Dedifferentiated amniotic fluid mesenchymal stem cell (primary cell): Measurements from ENCODE around the gene JAK3.
"Not testable (repeated sequence)": the region's sequence is repeated elsewhere in the genome, so short reads cannot be mapped to it uniquely, and the experiment has no call there.

Source experiments
- DNase-seq: peaks from one replicate; pipeline ENCODE4 v3.0.0-alpha.2; 2016; ENCODE audit errors: extremely low spot score

The JAK3 gene

DNA sequence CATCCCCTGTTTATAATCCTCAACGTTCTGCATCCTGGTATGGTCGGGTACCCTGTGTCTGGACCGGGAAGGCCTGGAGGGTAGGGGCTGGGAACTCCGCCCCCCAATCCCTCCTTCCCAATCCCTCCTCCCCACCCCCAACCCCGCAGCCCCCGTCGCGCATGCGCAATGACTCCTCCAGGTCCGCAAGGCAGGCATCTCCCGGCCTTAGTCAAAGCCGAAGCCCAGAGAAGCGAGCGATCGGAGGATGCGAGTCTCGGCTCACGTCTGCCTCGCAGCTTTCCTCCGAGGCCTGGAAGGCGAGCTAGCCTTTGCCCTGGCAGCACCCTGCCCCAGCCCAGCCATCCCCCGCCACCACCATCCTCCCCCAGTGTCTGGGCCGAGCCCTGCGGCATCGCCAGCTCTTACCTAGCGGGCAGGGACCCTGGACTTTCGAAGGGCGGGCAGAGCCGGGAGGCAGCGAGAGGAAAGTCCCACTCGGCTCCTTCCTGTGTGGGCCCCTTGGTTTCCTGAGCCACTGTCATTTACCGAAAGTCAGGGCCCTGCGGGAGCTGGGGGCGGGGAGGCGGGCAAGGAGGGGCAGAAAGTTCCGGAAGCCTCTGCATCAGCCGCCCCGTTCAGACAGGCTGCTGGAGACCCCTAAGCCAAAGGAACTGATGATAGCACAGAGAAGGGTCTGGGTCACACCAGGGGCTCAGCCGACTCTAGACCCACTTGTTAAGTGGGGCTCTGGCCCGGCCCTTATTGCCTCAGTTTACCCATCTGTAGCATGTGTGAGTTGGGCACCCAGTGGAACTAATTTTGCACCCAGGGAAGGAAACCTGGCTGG lies at the start of gene JAK3:
TSS of gene JAK3 (minus strand) at position 445 of the 829 bp plus-strand sequence. CDS start 3,565 bp downstream, outside the sequence.
- DNase-seq, result peak; percentile 52

- no peak for DNase-seq
Observed at GRCh38 chr19:17893766-17894165, 46.0 kb upstream of the JAK3 start.

DNA sequence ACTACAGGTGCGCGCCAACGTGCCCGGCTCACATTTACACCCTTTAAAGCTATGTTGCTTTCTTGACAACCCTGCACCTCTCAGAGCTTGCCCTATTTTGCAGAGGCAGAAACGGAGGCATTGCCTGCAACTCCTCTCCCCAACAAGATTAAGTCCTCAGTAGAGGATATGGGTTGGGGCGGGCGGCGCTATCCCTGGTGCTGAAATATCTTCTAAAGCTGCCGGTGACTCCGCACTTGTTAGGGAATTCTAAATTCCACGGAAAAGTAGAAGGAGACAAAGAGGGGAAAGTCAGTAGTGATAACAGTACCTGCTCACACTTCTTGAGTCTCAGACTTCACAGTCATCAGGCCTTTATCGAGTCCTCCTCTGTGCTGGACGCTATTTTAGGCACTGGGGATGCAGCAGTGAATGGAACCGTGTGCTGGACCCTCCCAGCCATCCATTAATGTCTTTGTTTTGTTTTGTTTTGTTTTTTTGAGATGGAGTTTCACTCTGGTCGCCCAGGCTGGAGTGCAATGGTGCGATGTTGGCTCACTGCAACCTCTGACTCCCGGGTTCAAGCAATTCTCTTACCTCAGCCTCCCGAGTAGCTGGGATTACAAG lies 41.9 kb upstream of the JAK3 start:
- DNase-seq, result peak; percentile 43

DNA sequence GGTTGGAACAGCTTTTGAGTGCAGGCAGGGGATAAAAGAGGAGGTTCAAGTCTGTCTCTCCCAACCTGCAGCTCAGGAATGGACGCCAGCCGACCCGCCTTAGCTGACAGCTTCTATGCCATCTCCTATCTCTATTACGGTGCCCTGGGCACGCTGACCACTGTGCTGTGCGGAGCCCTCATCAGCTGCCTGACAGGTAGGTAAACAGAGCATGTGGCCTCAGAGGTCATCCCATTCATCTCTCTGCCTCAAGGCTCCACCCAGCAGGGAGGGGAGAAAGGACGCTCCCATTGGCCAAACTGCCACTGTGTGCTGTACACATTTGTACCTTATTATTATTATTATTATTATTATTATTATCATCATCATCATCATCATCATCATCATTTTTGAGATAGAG lies 40.5 kb upstream of the JAK3 start:
- DNase-seq, result no peak

DNA sequence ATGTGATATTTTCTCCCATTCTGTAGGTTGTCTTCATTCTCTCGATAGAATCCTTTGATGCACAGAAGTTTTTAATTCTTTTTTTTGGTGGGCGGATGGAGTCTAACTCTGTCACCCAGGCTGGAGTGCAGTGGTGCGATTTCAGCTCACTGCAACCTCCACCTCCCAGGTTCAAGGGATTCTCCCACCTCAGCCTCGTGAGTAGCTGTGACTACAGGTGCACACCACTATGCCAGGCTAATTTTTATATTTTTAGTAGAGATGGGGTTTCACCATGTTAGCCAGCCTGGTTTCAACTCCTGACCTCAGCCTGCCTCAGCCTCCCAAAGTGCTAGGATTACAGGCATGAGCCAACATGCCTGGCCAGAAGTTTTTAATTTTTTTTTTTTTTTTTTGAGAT lies 39.4 kb upstream of the JAK3 start:
- DNase-seq, result not testable (repeated sequence)

- no peak for DNase-seq
Observed at GRCh38 chr19:17886515-17886914, 38.7 kb upstream of the JAK3 start.

DNA sequence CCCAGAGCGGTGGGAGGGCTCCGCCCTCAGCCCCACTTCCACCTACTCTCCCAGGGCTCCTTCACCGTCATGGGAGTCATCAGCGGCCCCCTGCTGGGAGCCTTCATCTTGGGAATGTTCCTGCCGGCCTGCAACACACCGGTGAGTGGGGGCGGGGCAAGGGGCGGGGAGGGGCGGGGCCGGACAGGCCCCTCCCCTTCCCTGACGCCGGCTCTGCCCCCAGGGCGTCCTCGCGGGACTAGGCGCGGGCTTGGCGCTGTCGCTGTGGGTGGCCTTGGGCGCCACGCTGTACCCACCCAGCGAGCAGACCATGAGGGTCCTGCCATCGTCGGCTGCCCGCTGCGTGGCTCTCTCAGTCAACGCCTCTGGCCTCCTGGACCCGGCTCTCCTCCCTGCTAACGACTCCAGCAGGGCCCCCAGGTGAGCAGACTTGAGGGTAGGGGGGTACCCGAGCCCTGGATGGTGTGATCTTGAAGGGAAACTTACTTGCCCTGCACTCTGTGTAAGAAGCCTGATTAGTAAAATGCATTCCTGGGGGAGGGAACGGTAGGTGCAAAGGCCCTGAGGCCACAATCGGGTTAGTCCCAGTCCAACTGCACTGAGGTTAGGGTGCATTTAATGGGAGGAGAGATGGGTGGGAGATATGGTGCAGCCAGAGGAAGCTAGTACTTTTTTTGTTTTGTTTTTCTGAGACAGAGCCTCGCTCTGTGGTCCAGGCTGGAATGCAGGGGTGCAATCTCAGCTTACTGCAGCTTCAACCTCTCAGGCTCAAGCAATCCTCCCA lies 36.0 kb upstream of the JAK3 start:
- no peak for DNase-seq

DNA sequence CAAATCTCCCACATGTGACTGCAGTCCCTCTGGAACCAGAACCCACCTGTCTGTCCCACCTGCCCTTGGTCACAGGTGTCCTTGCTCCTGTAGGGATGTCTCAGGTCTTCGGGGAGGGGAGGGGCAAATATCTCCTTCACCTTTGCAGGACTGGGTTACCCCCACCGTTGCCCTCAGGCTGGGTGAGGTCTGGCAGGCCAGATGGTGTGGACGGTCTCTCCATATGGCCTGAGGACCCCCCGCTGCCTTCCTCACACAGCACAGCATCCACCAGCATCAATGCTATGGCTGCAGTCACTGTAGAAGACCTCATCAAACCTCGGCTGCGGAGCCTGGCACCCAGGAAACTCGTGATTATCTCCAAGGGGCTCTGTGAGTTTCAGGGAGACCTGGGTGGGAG lies 33.9 kb upstream of the JAK3 start:
- DNase-seq, result no peak

- DNase-seq, result no peak
Observed at GRCh38 chr19:17879466-17879865, 31.7 kb upstream of the JAK3 start.

DNA sequence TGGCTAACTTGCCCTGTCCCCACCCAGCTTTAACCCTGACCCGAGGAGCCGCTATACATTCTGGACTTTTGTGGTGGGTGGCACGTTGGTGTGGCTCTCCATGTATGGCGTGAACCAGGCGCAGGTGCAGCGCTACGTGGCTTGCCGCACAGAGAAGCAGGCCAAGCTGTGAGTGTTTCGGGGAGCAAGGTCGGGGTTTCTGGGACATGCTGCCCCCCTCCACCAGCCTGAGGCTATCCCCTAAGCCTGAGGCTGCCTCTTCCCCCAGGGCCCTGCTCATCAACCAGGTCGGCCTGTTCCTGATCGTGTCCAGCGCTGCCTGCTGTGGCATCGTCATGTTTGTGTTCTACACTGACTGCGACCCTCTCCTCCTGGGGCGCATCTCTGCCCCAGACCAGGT lies 29.9 kb upstream of the JAK3 start:
- DNase-seq, result no peak

GRCh38 chr19:17874758-17875135 lies 27.0 kb upstream of the JAK3 start:
- DNase-seq, result no peak

GRCh38 chr19:17873786-17874757 lies 26.3 kb upstream of the JAK3 start:
- DNase-seq, result no peak

GRCh38 chr19:17872251-17873001 lies 24.6 kb upstream of the JAK3 start:
- no peak for DNase-seq

- DNase-seq, result no peak
Observed at GRCh38 chr19:17871878-17872250, 24.1 kb upstream of the JAK3 start, which contains the start of gene SLC5A5. Gene SLC5A5 (plus strand): TSS chr19:17871945. CDS start chr19:17872320, 375 bp downstream.

DNA sequence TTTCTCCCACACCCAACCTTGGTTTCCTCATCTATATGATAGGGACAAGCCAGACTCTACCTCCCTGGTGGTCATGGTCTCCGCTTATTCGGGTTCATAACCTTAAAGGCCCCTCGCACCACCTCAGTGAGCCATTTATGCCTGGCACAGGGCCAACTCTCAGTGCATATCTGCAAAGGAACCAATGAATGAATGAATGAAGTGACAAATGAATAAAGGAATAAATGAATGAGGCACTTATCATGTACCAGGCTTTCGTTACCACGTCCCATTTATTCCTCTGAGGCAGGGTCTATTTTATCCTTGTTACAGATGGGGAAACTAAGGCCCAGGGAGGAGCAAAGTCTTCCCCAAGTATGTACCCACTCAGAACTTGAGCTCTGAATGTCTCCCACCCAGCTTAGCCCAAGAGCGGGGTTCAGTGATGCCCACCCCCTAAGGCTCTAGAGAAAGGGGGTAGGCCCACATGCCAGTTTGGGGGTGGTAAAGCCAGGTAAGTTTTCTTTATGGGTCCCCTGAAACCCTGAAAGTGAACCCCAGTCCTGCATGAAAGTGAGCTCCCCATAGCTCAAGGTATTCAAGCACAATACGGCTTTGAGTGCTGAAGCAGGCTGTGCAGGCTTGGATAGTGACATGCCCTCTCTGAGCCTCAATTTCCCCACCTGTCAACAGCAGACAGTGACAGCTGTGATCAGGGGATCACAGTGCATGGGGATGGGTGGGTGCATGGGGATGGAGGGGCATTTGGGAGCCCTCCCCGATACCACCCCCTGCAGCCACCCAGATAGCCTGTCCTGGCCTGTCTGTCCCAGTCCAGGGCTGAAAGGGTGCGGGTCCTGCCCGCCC lies 23.5 kb upstream of the JAK3 start:
- no peak for DNase-seq

GRCh38 chr19:17869114-17869608 lies 21.4 kb upstream of the JAK3 start:
- no peak for DNase-seq

DNA sequence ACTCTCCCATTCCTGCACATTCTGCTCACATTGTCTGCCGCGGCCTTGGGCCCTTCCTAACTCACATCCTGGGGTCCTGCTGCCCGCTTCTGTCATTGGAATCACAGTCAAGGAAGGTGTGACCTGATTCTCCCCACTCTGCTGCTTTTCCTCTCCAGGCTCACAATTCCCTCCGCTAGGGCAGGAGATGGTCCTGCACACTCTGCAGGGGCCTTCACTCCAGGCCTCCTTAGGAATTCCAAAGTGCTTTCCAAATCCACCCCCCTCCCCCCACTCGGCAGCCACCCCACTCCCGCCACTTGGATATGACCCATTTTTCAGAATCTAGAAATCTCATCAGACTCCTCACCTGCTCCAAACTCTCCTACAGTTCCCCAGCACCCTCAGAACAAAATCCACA lies 20.9 kb upstream of the JAK3 start:
- no peak for DNase-seq

GRCh38 chr19:17866964-17867486 lies 19.2 kb upstream of the JAK3 start:
- DNase-seq, result no peak

GRCh38 chr19:17866312-17866963 lies 18.7 kb upstream of the JAK3 start:
- DNase-seq, result no peak
